Vagina (tissue), 2 donors: ENCODE data around the gene TEKT2. TPM values are rescaled to one million over a fixed set of nuclear protein-coding genes. Genes with fewer than 3 reads are reported as not detected.

Experiments used
- DNase-seq, 2 donors: peaks; one replicate each; pipeline ENCODE4 v3.0.0-alpha.2; 2017; ENCODE audit errors: extremely low spot score in 2 of 2
- H3K27ac ChIP-seq: fragments of 200-600 bp; sonication (generic); one replicate; pipeline ENCODE4 v1.5.1; 2019
- H3K27me3 ChIP-seq: fragments of 200-600 bp; sonication (generic); one replicate; pipeline ENCODE4 v1.5.1; 2019
- H3K36me3 ChIP-seq, 2 donors: fragments of 200-600 bp; sonication (generic); one replicate each; pipeline ENCODE4 v1.5.1; 2017 to 2019
- H3K4me1 ChIP-seq: fragments of 200-600 bp; sonication (generic); one replicate; pipeline ENCODE4 v1.5.1; 2019
- H3K4me3 ChIP-seq, 2 donors: fragments of 200-600 bp; sonication (generic); 1 replicate in 1 of 2; 2 replicates in 1 of 2; pipeline ENCODE4 v1.5.1; 2016 to 2019
- H3K9me3 ChIP-seq: fragments of 200-600 bp; sonication (generic); one replicate; pipeline ENCODE4 v1.5.1; 2019
- POLR2A ChIP-seq, 2 donors: fragments of 450-650 bp; IDR thresholded peaks; one replicate each; pipeline ENCODE4 v1.6.1; 2017; ENCODE audit warnings: antibody characterized with exemption in 2 of 2, mild to moderate bottlenecking in 2 of 2, moderate library complexity in 2 of 2
- POLR2AphosphoS5 ChIP-seq, 2 donors: sonication (generic); formaldehyde crosslinking; IDR thresholded peaks; one replicate each; pipeline ENCODE4 v1.9.0; 2017; ENCODE audit warnings: antibody characterized with exemption in 2 of 2, mild to moderate bottlenecking in 2 of 2, low read depth in 1 of 2; ENCODE audit not compliant: insufficient read depth in 1 of 2
- intact Hi-C: fragments of 100-400 bp; cut with DNase I; formaldehyde crosslinking; loops from one replicate; pipeline ENCODE4 v1.15.1; 2023
- total RNA-seq: library from RNA; depleted of rRNA; stranded (reverse); fragments of >200 nt; gene quantifications from one replicate; pipeline ENCODE4 v1.2.3, GENCODE V29; 2016
- TF ChIP-seq, protein P1 (sequence below), 3 experiments: fragments of 450-650 bp in 2 of 3; fragments of 200-600 bp in 1 of 3; sonication (generic) in 1 of 3; IDR thresholded peaks; one replicate each; pipeline ENCODE4 v1.5.1; 2017 to 2019; ENCODE audit warnings: antibody characterized with exemption in 3 of 3, mild to moderate bottlenecking in 2 of 3, moderate library complexity in 2 of 3

Gene TEKT2
- total RNA-seq, 1 donor from 2014 or later, result not detected

DNA sequence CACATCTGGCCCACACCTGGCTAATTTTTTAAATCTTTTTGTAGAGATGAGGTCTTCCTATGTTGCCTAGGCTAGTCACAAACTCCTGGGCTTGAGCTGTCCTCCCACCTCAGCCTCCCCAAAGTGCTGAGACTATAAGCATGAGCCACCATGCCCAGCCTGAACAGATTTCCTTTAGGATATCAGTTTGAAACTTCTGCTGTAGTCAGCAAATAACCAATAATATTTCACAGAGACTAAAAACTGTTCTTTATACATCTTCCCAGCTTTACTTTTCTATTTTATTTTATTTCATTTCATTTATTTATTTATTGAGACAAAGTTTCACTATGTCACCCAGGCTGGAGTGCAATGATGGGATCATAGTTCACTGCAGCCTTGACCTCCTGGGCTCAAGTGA is 29.9 kb upstream of the TEKT2 start:
- no peak for DNase-seq
- Histone ChIP-seq H3K36me3 (peaks cover 0 to 11% of the 10 kb centered on the region in 2 donors), H3K27ac (no peak overlapping the region)

DNA sequence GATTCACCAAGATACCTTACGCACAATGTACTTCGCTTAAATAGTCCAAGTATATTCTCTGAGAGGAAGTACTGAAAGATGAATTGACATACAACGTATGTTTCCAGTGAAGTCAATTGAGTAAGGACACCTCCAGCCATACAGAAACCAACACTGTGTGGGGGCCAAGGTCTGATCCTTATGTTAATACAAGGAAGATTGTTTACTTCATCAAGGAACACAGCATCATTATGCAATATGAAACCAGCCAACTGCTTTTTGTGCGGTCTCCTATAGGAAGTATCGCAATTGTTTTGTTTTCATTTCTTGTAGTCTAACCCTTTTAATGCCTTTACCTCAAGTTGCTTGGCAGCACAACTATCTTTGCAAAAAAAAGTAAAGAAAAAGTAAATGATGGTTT is 28.2 kb upstream of the TEKT2 start:
- Histone ChIP-seq H3K4me1 (no peaks in the 10 kb centered on the region), H3K9me3 (no peaks in the 10 kb centered on the region), H3K4me3 (no peak overlapping the region), H3K27ac (no peak overlapping the region), H3K27me3 (no peaks in the 10 kb centered on the region), H3K36me3 (peaks cover 0 to 10% of the 10 kb centered on the region in 2 donors)
- intact Hi-C loops, result no loop called here
- no peak for TF ChIP-seq POLR2A (IDR thresholded peaks at IDR 0.05)
- TF ChIP-seq POLR2AphosphoS5 (IDR thresholded peaks at IDR 0.05; ENCODE audit: insufficient read depth in 1 of 2, low read depth in 1 of 2), result no peak
- TF ChIP-seq, protein P1, sequence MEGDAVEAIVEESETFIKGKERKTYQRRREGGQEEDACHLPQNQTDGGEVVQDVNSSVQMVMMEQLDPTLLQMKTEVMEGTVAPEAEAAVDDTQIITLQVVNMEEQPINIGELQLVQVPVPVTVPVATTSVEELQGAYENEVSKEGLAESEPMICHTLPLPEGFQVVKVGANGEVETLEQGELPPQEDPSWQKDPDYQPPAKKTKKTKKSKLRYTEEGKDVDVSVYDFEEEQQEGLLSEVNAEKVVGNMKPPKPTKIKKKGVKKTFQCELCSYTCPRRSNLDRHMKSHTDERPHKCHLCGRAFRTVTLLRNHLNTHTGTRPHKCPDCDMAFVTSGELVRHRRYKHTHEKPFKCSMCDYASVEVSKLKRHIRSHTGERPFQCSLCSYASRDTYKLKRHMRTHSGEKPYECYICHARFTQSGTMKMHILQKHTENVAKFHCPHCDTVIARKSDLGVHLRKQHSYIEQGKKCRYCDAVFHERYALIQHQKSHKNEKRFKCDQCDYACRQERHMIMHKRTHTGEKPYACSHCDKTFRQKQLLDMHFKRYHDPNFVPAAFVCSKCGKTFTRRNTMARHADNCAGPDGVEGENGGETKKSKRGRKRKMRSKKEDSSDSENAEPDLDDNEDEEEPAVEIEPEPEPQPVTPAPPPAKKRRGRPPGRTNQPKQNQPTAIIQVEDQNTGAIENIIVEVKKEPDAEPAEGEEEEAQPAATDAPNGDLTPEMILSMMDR (IDR thresholded peaks at IDR 0.05), result no peak
- DNase-seq, result no peak

More for the DNA sequence above, 29.9 kb upstream of the TEKT2 start:
- TF ChIP-seq, protein P1 (IDR thresholded peaks at IDR 0.05), result no peak
- TF ChIP-seq POLR2AphosphoS5 (IDR thresholded peaks at IDR 0.05; ENCODE audit: insufficient read depth in 1 of 2, low read depth in 1 of 2), result no peak
- TF ChIP-seq POLR2A (IDR thresholded peaks at IDR 0.05), result no peak
- intact Hi-C loops, result no loop called here
- Histone ChIP-seq H3K9me3 (no peaks in the 10 kb centered on the region), H3K4me3 (no peak overlapping the region), H3K27me3 (no peaks in the 10 kb centered on the region), H3K4me1 (no peaks in the 10 kb centered on the region)

DNA sequence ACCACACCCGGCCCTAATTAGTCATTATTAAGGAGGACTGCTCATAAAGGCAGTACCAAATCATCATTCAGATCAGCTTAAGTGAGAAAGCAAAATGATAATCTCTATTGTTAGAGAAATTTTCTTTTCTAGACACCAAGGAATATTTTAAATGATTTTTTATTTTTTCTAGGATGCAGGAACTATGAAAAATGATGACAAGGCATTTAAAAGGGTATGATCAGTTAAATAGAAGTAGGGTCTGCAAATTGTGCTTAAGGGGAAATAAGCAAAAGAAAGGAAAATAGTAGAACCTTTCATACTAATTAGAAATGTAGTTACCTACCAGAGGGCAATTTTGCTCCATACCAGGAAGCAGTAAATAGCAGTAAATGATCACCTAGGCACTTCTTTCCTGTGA is 21.6 kb upstream of the TEKT2 start:
- Histone ChIP-seq H3K4me3 (no peak overlapping the region), H3K4me1 (no peaks in the 10 kb centered on the region), H3K9me3 (no peaks in the 10 kb centered on the region), H3K27me3 (no peaks in the 10 kb centered on the region), H3K36me3 (peaks cover 0 to 6% of the 10 kb centered on the region in 2 donors), H3K27ac (no peak overlapping the region)
- TF ChIP-seq POLR2A (IDR thresholded peaks at IDR 0.05) (no peak), POLR2AphosphoS5 (IDR thresholded peaks at IDR 0.05; ENCODE audit: insufficient read depth in 1 of 2, low read depth in 1 of 2) (no peak)
- TF ChIP-seq, protein P1 (IDR thresholded peaks at IDR 0.05), result no peak
- DNase-seq, result no peak
- intact Hi-C loops, result no loop called here

DNA sequence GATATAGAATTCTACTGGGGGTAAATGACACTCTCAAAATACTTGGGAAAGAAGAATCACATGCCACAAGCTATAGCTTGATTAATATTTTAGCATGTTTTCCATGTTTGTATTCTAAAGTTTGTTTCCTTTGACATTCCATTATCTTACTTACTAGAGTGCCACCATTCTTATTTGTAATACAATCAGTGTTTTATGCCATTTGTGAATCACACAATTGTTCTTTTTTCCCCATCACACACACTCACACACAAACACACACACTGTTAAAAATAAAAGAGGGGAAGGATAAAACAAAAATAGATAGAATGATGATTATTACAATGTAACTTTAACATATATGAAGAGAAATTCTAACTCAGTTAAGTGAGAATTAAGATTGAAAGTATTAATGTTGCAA is 16.0 kb upstream of the TEKT2 start:
- intact Hi-C loops, result no loop called here
- no peak for DNase-seq
- Histone ChIP-seq H3K27ac (no peak overlapping the region), H3K4me3 (no peak overlapping the region), H3K27me3 (no peaks in the 10 kb centered on the region), H3K4me1 (no peaks in the 10 kb centered on the region), H3K9me3 (no peaks in the 10 kb centered on the region), H3K36me3 (no peaks in the 10 kb centered on the region)
- TF ChIP-seq POLR2AphosphoS5 (IDR thresholded peaks at IDR 0.05; ENCODE audit: insufficient read depth in 1 of 2, low read depth in 1 of 2), result no peak
- TF ChIP-seq POLR2A (IDR thresholded peaks at IDR 0.05), result no peak
- TF ChIP-seq, protein P1 (IDR thresholded peaks at IDR 0.05), result no peak

DNA sequence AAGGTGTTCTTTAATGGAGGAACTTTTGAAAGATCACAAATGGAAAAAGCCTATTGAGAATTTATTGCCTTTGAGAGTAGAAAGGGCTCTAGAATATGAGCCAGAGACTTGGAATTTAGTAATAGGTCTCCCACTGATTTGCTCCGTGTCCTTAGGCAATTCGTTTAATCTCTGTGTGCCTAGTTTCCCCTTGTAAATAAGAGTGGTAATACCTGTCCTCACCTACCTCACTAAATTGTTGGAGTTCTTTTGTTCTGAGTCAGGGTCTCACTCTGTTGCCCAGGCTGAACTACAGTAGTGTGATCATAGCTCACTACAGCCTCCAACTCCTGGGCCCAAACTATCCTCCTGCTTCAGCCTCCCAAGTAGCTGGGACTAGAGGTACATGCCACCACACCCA is 15.0 kb upstream of the TEKT2 start:
- H3K9me3 ChIP-seq, result no peaks in the 10 kb centered on the region
- TF ChIP-seq, protein P1 (IDR thresholded peaks at IDR 0.05), result no peak
- TF ChIP-seq POLR2AphosphoS5 (IDR thresholded peaks at IDR 0.05; ENCODE audit: insufficient read depth in 1 of 2, low read depth in 1 of 2) (no peak), POLR2A (IDR thresholded peaks at IDR 0.05) (no peak)
- no peaks in the 10 kb centered on the region for H3K4me1 ChIP-seq
- no peak overlapping the region for H3K4me3 ChIP-seq
- intact Hi-C loops, result no loop called here
- no peak for DNase-seq
- H3K27ac ChIP-seq, result no peak overlapping the region
- H3K36me3 ChIP-seq, result no peaks in the 10 kb centered on the region
- H3K27me3 ChIP-seq, result no peaks in the 10 kb centered on the region
